Measurements from ENCODE around the gene ATG9B. TPM values are rescaled to one million over a fixed set of nuclear protein-coding genes. Genes with fewer than 3 reads are reported as not detected.

ATG9B gene
- total and polyA plus RNA-seq, 10 donors = 0.66 to 3.8 (median 2.4) TPM

- peak; percentile 85 for DNase-seq
- Histone ChIP-seq H3K27ac (peak overlapping the region in 6 of 8 donors; percentile 38 to 83 (median 76)), H3K36me3 (no peaks in the 10 kb centered on the region), H3K4me3 (peak overlapping the region in 7 of 8 donors; percentile 39 to 78 (median 56)), H3K9me3 (no peaks in the 10 kb centered on the region), H3K27me3 (replicated peaks in 1 of 7) (peaks cover 4 to 69% (median 42%) of the 10 kb centered on the region in 7 donors), H3K4me1 (peaks cover 5 to 62% (median 40%) of the 10 kb centered on the region in 6 donors)
- intact Hi-C loops (cut with DNase I; ENCODE audit: low total_unique reads) = no loop called here
- TF ChIP-seq POLR2A (IDR thresholded peaks at IDR 0.05) (no peak), POLR2AphosphoS5 (IDR thresholded peaks at IDR 0.05) (peak in 1 of 3 donors; percentile 44)
- WGBS, 5 donors = 39 to 51% (median 44%) methylated on average over 20 to 27 of the region's 27 CpGs
Observed at GRCh38 chr7:150973571-150974451, 50.5 kb downstream of the ATG9B start.

GRCh38 chr7:150972741-150973140 is 51.6 kb downstream of the ATG9B start:
- WGBS, 5 donors = 72 to 91% (median 86%) methylated on average over 8 of the region's 8 CpGs
- Histone ChIP-seq H3K4me3 (no peak overlapping the region), H3K36me3 (no peaks in the 10 kb centered on the region), H3K9me3 (no peaks in the 10 kb centered on the region), H3K4me1 (peaks cover 5 to 60% (median 35%) of the 10 kb centered on the region in 6 donors), H3K27ac (no peak overlapping the region), H3K27me3 (replicated peaks in 1 of 7) (peaks cover 4 to 59% (median 37%) of the 10 kb centered on the region in 7 donors)
- no peak for DNase-seq
- intact Hi-C loops (cut with DNase I; ENCODE audit: low total_unique reads) = no loop called here
- TF ChIP-seq CTCF (IDR thresholded peaks at IDR 0.05 in 8 of 11, conservative IDR thresholded peaks at IDR 0.05 in 3 of 11) (no peak), POLR2A (IDR thresholded peaks at IDR 0.05) (no peak), POLR2AphosphoS5 (IDR thresholded peaks at IDR 0.05) (no peak)

- TF ChIP-seq CTCF (IDR thresholded peaks at IDR 0.05 in 8 of 11, conservative IDR thresholded peaks at IDR 0.05 in 3 of 11) (no peak), POLR2AphosphoS5 (IDR thresholded peaks at IDR 0.05) (no peak), POLR2A (IDR thresholded peaks at IDR 0.05) (no peak)
- H3K27me3 ChIP-seq (replicated peaks in 1 of 7) = peaks cover 3 to 52% (median 30%) of the 10 kb centered on the region in 7 donors
- no peaks in the 10 kb centered on the region for H3K9me3 ChIP-seq
- no peaks in the 10 kb centered on the region for H3K36me3 ChIP-seq
- H3K27ac ChIP-seq = peak overlapping the region in 3 of 8 donors; percentile 17 to 37 (median 26)
- no peak overlapping the region for H3K4me3 ChIP-seq
- no peak for DNase-seq
- 71 to 86% (median 81%) methylated on average over 10 to 12 of the region's 12 CpGs for WGBS, 5 donors
- H3K4me1 ChIP-seq = peaks cover 5 to 53% (median 28%) of the 10 kb centered on the region in 6 donors
- intact Hi-C loops (cut with DNase I; ENCODE audit: low total_unique reads) = no loop called here
Observed at GRCh38 chr7:150972023-150972468, 52.2 kb downstream of the ATG9B start.

- intact Hi-C loops (cut with DNase I; ENCODE audit: low total_unique reads) = no loop called here
- no peak for DNase-seq
- TF ChIP-seq POLR2A (IDR thresholded peaks at IDR 0.05) (no peak), CTCF (IDR thresholded peaks at IDR 0.05 in 8 of 11, conservative IDR thresholded peaks at IDR 0.05 in 3 of 11) (no peak), POLR2AphosphoS5 (IDR thresholded peaks at IDR 0.05) (peak in 1 of 3 donors; percentile 32)
- Histone ChIP-seq H3K27me3 (replicated peaks in 1 of 7) (peaks cover 0 to 46% (median 24%) of the 10 kb centered on the region in 7 donors), H3K27ac (peak overlapping the region in 3 of 8 donors; percentile 17 to 37 (median 26)), H3K36me3 (no peaks in the 10 kb centered on the region), H3K4me3 (no peak overlapping the region), H3K9me3 (no peaks in the 10 kb centered on the region), H3K4me1 (peaks cover 5 to 48% (median 25%) of the 10 kb centered on the region in 6 donors)
- WGBS, 5 donors = 70 to 85% (median 74%) methylated on average over 13 to 16 of the region's 16 CpGs
Observed at GRCh38 chr7:150971242-150972022, 52.9 kb downstream of the ATG9B start.
